Smooth muscle cell of the brain vasculature (primary cell): ENCODE data around the gene GPC3.

Source experiments
- DNase-seq: peaks from one replicate; pipeline ENCODE4 v3.0.0-alpha.2; 2012; ENCODE audit warnings: low read depth, low spot score

The GPC3 gene

DNA sequence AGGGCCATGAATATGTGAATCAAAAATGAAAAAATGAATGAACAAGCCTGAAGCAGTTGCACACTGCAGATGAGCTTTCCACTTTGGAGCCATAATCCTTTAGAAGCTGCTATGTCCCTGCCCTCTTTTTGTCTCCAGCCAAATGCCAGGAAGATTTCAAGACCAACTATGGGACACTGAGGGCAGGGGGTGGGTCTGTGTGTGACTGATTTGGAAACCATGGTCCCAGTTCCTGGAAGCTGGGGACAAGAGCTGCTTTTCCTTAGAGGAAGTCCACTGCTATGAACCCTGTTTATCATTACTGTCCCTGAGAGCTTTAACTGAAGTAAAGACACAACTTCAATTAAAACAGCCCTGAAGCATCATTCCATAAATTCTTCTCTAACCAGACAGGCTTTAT lies 416.2 kb downstream of the GPC3 start:
- no peak for DNase-seq

DNA sequence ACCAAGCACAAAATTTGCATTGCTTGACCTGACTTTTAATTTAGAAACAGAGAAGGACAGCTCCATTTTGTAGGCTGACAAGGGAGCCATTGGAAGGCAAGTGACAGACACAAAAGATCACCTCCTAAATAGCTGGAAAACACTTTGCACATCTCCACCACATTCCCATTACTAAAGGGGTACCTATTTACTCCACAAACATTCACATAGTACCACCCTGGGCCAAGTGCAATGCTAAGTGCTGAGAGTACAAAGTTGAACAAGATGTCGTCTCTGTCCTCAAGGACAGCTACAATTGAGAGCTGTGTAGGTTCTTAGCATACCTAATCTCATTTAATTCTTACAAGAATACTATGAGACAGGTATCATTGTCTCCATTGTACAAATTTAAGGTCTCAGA lies 417.3 kb downstream of the GPC3 start:
- no peak for DNase-seq

DNA sequence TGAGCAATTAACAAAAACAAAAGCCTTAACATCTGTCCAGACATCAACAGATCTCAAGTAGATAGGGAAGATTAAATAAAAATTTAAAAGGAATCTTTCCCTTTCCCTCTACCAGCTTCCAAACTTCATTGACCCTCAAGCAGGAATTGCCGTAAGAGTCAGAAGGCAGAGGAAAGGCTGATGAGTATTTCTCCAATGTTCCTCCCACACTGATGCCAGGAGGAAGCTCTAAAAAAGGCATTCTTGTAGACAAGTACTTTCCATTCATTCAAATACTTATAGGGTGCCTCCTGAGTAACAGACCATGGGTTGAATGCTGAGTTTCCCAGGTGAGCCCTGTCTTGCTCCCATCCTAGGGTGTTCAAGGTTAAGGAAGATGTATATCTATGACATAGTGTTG lies 418.5 kb downstream of the GPC3 start:
- DNase-seq: no peak

GRCh38 chrX:133563705-133564104 lies 421.7 kb downstream of the GPC3 start:
- DNase-seq: no peak

- no peak for DNase-seq
These were observed 424.1 kb downstream of the GPC3 start for GRCh38 chrX:133561251-133561650.

- no peak for DNase-seq
These were observed 425.5 kb downstream of the GPC3 start for GRCh38 chrX:133559909-133560308.

DNA sequence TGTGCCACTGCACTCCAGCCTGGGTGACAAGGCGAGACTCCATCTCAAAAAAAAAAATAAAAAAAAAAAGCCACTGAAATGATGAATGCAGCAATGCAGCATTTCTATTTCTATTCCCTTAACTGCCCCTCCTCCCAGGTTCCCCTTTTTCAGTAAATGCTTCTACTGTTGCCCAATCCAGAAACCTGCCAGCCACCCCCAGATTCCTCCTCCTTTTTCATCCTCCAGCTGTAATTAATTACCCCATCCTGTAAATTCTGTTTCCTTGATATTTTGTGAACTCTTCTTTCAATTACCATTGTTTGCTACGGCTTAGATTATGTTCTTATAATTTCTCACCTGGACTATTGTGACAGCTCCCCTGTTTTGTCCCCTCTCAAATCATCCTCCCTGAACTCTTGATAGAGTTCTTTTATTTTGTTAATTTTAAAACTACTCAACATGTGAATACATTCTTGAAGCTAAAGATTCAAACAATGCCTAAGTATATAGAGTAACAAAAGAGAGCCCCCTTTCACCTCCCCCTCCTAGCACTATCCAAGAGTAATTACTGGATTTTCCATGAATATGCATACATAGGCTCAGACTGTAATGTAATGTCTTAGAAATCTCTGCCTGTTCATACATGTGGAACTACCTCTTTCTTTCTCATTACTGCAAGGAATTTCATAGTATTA lies 429.5 kb downstream of the GPC3 start:
- DNase-seq: no peak

DNA sequence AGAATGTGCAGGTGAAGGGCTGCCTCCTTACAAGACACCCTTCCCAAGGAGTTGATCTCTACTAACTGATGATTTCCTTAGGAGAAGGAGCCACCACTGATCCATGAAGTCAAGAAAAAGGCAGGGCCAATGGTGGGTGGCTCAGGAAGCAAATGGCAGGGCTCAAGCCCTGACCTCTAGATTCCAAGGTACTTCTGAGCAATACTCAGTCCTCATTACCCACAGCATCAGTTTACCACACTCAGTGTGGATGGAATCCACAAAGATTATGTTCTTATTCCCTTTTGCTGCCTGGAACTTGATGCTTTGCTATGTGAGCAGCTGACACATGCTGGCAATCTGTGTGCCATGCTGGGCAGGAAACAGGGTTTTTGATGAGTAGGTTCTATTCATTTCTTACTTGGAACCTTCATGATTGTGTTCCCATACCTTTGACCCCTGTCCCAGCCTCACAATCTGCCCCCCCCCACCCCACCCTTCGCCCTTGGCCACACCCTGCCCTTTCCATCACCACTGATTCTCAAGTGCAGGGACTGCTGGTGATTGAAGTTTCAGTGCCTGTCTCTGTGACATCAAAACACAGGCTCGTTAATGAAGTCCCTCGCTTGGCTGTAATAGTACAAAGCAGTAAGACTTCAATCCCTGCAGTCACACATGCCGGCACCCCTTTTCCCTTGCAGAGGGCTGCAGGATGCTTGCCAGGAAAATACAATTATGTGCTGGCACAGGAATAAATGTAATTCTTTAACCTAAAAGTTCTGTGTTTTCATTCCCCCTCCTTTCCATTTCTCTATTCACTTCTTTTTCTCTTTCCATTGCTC lies 434.5 kb downstream of the GPC3 start:
- no peak for DNase-seq

GRCh38 chrX:133549295-133549933 lies 436.0 kb downstream of the GPC3 start:
- DNase-seq: no peak

- DNase-seq: no peak
These were observed 439.0 kb downstream of the GPC3 start for GRCh38 chrX:133546441-133546840.

DNA sequence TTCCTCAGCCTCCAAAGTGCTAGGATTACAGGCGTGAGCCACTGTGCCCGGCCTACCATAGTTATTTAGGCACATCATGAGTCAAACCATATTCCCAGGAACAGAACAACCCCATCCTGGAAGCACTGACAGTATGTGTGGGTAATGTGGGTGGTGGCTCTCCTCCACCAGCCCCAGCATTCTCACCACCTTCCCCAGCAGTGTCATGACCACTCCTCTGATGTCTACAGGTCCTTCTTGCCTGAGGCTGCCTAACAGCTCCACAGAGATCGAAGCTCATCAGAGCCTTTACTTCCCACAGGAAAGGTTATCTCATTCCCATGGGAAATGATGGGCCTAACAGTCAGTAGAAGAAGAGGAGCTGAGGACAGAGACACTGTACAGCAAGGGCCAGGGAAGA lies 440.6 kb downstream of the GPC3 start:
- no peak for DNase-seq

GRCh38 chrX:133544115-133544514 lies 441.3 kb downstream of the GPC3 start:
- DNase-seq: no peak

- DNase-seq: no peak
These were observed 441.7 kb downstream of the GPC3 start for GRCh38 chrX:133543654-133544053.

DNA sequence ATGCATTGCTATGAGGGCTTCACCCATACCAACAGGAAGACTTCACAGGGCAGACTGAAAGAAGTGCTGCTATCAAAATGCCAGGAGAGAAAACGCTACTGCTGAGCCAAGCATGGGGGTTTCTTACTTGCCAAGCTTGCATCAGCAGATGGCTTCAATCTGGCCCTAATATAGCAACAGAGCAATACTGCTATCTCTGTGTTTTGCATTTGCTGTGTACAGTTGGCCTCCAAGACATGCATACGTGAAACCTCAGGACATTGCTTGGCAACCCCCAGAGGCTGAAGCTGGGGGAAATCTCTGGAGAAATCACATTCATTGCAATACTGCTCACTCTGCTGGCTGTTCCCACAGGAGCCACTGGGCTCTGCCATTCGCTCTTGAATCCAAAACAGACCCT lies 442.9 kb downstream of the GPC3 start:
- no peak for DNase-seq

- DNase-seq: no peak
These were observed 444.4 kb downstream of the GPC3 start for GRCh38 chrX:133541021-133541420.

- DNase-seq: no peak
These were observed 447.2 kb downstream of the GPC3 start for GRCh38 chrX:133538148-133538547.

DNA sequence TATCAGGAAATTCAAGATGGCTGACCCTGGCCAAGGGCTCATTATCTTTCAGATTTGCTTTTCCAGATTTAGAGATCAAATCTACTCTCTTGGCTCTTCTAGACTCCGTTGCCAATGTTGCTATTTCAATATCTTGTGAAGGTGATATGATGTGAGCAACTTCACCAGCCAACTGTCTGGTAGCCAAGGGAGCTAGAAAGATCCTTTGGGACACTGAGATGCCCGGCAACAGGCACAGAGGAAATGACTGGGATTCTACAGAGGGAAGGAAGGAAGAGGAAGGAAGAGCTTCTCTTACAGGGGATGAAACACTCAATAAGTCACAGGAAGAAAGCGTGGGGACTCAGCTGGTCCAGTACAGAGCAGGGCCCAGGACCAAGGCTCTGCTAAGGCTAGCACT lies 448.3 kb downstream of the GPC3 start:
- no peak for DNase-seq

DNA sequence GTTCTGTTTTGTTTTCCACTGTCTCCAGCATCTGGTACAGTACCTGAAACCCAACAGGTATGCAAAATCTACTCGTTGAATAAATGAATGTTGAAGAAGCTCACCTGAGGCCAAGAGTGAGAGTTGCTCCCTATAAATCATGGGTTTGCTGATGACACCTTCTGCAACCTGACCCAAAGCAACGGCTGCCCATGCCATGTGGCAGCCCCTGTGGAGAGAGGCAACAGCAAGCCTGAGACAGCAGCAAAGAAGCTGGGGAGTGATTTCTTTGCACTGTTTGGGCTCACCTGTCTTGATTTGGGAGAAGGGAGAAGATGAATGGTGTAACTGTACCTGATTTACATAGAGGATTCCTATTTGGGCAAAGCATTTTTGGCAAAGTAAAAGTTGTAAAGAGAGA lies 450.3 kb downstream of the GPC3 start:
- DNase-seq: no peak

GRCh38 chrX:133534172-133534571 lies 451.2 kb downstream of the GPC3 start:
- DNase-seq: no peak

- DNase-seq: no peak
These were observed 452.1 kb downstream of the GPC3 start for GRCh38 chrX:133533249-133533648.

DNA sequence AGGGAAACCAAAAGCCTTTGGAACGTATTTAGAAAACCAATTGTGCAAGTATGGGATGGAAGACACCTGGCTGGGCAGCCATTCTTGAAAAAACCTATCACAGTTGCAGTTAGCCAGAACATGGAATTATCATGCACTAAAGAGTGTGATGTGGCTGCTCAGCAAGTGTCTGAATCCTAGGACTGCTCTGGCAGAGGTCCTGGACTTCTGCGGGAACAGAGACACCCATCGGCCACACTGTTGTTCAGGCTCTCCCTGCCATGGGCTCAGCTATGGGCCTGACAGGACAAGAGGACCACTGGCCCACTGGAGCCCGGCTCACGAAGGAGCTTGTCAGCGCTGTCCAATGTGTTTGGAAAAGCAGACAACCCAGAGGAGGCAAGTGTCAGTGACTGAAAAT lies 454.4 kb downstream of the GPC3 start:
- no peak for DNase-seq

DNA sequence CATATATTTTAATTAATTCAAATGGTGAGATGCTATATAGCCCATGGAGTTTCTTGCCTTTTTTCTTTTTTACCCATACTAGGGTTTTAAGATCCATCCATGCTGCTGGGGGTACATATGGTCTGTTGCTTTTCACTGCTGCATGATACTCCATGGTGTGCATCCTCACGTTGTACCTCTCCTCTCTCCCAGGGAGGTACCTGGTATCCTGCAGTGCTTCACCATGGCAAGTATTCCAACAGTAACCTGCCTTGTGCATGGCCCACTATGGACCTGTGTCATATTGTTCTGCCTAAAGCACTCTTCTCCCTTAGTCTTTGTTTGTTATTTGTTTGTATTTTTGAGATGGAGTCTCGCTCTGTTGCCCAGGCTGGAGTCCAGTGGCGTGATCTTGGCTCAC lies 455.8 kb downstream of the GPC3 start:
- no peak for DNase-seq

GRCh38 chrX:133527825-133528224 lies 457.6 kb downstream of the GPC3 start:
- DNase-seq: no peak
